HG02973 (cell line): ENCODE data around the gene ALKBH7.
"Not testable (repeated sequence)": the region's sequence is repeated elsewhere in the genome, so short reads cannot be mapped to it uniquely, and the experiment has no call there.

Experiments used
- ATAC-seq: cut with Tn5 transposase; IDR thresholded peaks from one replicate; pipeline ENCODE4 v1.9.1; 2021; ENCODE audit warnings: moderate library complexity; ENCODE audit not compliant: unreplicated experiment

The ALKBH7 gene

GRCh38 chr19:6394831-6395230 is 22.2 kb downstream of the ALKBH7 start:
- no peak for ATAC-seq

GRCh38 chr19:6396305-6396704 is 23.7 kb downstream of the ALKBH7 start:
- no peak for ATAC-seq

GRCh38 chr19:6400062-6400944 is 27.7 kb downstream of the ALKBH7 start:
- ATAC-seq: not testable (repeated sequence)

GRCh38 chr19:6402058-6402457 is 29.5 kb downstream of the ALKBH7 start:
- ATAC-seq: no peak

- no peak for ATAC-seq
Observed at GRCh38 chr19:6402837-6403608, 30.4 kb downstream of the ALKBH7 start.

GRCh38 chr19:6406401-6406800 is 33.8 kb downstream of the ALKBH7 start:
- no peak for ATAC-seq

GRCh38 chr19:6409346-6409745 is 36.8 kb downstream of the ALKBH7 start:
- no peak for ATAC-seq

GRCh38 chr19:6412061-6412446 is 39.5 kb downstream of the ALKBH7 start:
- no peak for ATAC-seq

- ATAC-seq: no peak
Observed at GRCh38 chr19:6412447-6413091, 40.0 kb downstream of the ALKBH7 start.

GRCh38 chr19:6413291-6413690 is 40.7 kb downstream of the ALKBH7 start:
- no peak for ATAC-seq

- no peak for ATAC-seq
Observed at GRCh38 chr19:6413721-6414643, 41.4 kb downstream of the ALKBH7 start.

GRCh38 chr19:6414793-6415590 is 42.4 kb downstream of the ALKBH7 start:
- ATAC-seq: no peak

GRCh38 chr19:6415591-6416190 is 43.1 kb downstream of the ALKBH7 start:
- ATAC-seq: no peak

- ATAC-seq: no peak
Observed at GRCh38 chr19:6416658-6417405, 44.2 kb downstream of the ALKBH7 start.

GRCh38 chr19:6417713-6418561 is 45.3 kb downstream of the ALKBH7 start:
- no peak for ATAC-seq

- no peak for ATAC-seq
Observed at GRCh38 chr19:6418562-6418932, 46.0 kb downstream of the ALKBH7 start.

GRCh38 chr19:6421075-6422014 is 48.8 kb downstream of the ALKBH7 start:
- ATAC-seq: no peak
